A673 (cell line): ENCODE measurements around the gene PDE11A. TPM values are rescaled to one million over a fixed set of nuclear protein-coding genes. Genes with fewer than 3 reads are reported as not detected.

Experiments
- BruUV-seq: library from RNA; stranded (reverse); fragments of 400-500 nt; replicated peaks from 2 replicates; lab custom pipeline; 2021; lab: Mats Ljungman, UMichigan
- CTCF ChIA-PET: fragments of 300-600 bp; sonication (Branson Sonifier 250); formaldehyde crosslinking; loops from one replicate; lab custom pipeline; 2022; ENCODE audit warnings: antibody characterized with exemption; lab: Charles Lee
- POLR2A ChIA-PET: fragments of 300-600 bp; sonication (Branson Sonifier 250); formaldehyde crosslinking; loops from one replicate; lab custom pipeline; 2022; ENCODE audit warnings: antibody characterized with exemption; ENCODE audit not compliant: low non-redundant PET; lab: Charles Lee
- DNase-seq: peaks from one replicate; pipeline ENCODE4 v3.0.0-alpha.2; 2015; ENCODE audit warnings: low spot score
- H3K27ac ChIP-seq: fragments of 200-600 bp; sonication (generic); 2 replicates; pipeline ENCODE4 v1.5.1; 2016; ENCODE audit warnings: mixed run types, low read depth, mild to moderate bottlenecking, mixed read lengths, antibody characterized with exemption, low read length; ENCODE audit not compliant: poor library complexity, severe bottlenecking
- H3K27me3 ChIP-seq: fragments of 200-600 bp; sonication (generic); replicated peaks from 2 replicates; pipeline ENCODE4 v1.6.1; 2017; ENCODE audit warnings: mixed run types, low read depth, mild to moderate bottlenecking, mixed read lengths, antibody characterized with exemption, low read length; ENCODE audit not compliant: insufficient read depth, poor library complexity
- H3K36me3 ChIP-seq: fragments of 200-600 bp; sonication (generic); 2 replicates; pipeline ENCODE4 v1.6.1; 2016; ENCODE audit warnings: mixed run types, mild to moderate bottlenecking, mixed read lengths, antibody characterized with exemption, low read length; ENCODE audit not compliant: insufficient read depth, poor library complexity, severe bottlenecking
- H3K4me1 ChIP-seq: fragments of 200-600 bp; sonication (generic); 2 replicates; pipeline ENCODE4 v1.6.1; 2017; ENCODE audit warnings: mixed run types, mild to moderate bottlenecking, mixed read lengths, antibody characterized with exemption, low read length; ENCODE audit not compliant: insufficient read depth, poor library complexity, severe bottlenecking
- H3K4me3 ChIP-seq: fragments of 200-600 bp; sonication (generic); 2 replicates; pipeline ENCODE4 v1.5.1; 2016; ENCODE audit warnings: low read depth, mixed run types, mild to moderate bottlenecking, mixed read lengths, low read length; ENCODE audit not compliant: poor library complexity, severe bottlenecking
- H3K9me3 ChIP-seq: fragments of 200-600 bp; sonication (generic); 2 replicates; pipeline ENCODE4 v1.6.1; 2016; ENCODE audit warnings: mixed run types, low read depth, mild to moderate bottlenecking, mixed read lengths, antibody characterized with exemption, low read length; ENCODE audit not compliant: poor library complexity, severe bottlenecking
- EZH2 ChIP-seq: fragments of 200-600 bp; sonication (generic); IDR thresholded peaks from 2 replicates; pipeline ENCODE4 v1.6.1; 2017; ENCODE audit warnings: borderline replicate concordance, low read depth, mild to moderate bottlenecking, mixed read lengths, antibody characterized with exemption, low read length; ENCODE audit not compliant: poor library complexity, severe bottlenecking
- intact Hi-C: fragments of 100-400 bp; cut with micrococcal nuclease; formaldehyde crosslinking; loops from one replicate; pipeline ENCODE4 v1.10.0; 2022; ENCODE audit not compliant: unreplicated experiment
- total RNA-seq: library from RNA; stranded (reverse); gene quantifications from 2 replicates; pipeline ENCODE4 v1.2.3, GENCODE V29; 2021
- TF ChIP-seq, protein P1 (sequence below): fragments of 300-800, 200-600 bp; sonication (generic); conservative IDR thresholded peaks from 2 replicates; pipeline ENCODE4 v1.5.1; 2017; ENCODE audit warnings: low read depth, mild to moderate bottlenecking, antibody characterized with exemption, low read length, moderate library complexity, mixed read lengths

Gene PDE11A
- total RNA-seq, 1 experiment from 2014 or later: not detected

DNA sequence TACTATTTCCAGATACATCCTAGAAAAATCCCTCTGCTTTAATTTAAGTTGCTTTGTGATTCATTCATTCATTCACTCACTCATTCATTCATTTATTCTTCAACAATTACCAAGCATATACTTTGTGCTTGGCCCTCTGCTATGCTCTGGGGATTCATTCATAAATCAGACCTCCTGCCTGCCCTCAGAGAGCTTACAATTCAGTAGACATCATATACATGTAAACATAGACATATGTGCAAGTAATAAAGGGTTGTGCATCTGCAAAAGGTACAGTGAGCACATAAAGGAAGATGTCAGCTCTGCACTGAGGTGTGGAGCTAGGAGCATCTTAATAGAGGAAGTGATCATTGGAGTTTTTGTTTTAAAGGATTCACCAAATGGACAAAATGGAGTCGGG is 490.6 kb downstream of the PDE11A start:
- no peak for DNase-seq
- no peak for TF ChIP-seq EZH2
- TF ChIP-seq, protein P1, sequence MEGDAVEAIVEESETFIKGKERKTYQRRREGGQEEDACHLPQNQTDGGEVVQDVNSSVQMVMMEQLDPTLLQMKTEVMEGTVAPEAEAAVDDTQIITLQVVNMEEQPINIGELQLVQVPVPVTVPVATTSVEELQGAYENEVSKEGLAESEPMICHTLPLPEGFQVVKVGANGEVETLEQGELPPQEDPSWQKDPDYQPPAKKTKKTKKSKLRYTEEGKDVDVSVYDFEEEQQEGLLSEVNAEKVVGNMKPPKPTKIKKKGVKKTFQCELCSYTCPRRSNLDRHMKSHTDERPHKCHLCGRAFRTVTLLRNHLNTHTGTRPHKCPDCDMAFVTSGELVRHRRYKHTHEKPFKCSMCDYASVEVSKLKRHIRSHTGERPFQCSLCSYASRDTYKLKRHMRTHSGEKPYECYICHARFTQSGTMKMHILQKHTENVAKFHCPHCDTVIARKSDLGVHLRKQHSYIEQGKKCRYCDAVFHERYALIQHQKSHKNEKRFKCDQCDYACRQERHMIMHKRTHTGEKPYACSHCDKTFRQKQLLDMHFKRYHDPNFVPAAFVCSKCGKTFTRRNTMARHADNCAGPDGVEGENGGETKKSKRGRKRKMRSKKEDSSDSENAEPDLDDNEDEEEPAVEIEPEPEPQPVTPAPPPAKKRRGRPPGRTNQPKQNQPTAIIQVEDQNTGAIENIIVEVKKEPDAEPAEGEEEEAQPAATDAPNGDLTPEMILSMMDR: no peak
- CTCF ChIA-PET: no interaction called here

DNA sequence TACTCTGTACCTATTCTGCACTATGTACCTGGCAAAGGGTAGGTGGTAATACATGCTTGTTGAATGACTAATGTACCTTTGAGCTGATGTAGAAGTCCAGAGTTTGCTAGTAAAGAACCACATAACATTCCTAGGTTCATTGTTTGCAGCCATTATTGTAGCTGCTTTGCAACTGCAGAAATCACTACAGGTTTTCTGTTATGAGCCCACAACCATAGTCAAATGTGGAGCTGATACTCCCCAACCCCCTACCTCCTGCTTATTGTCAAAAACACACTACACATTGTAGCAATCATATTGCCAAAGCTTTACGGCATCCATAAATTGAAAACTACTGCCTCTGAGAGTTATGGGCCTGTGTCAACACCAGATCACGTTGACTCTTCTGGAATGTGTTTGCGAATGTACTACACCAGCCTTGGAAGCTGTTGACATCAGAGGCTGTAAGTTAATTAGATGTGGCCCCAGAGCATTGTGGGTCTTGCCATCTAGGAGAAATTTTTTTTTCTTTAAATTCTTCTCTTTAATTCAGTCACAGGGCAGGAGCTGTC is 493.0 kb downstream of the PDE11A start:
- BruUV-seq: no TSS peak
- no peak for TF ChIP-seq EZH2
- TF ChIP-seq, protein P1: no peak
- intact Hi-C loops: no loop called here
- POLR2A ChIA-PET: no interaction called here
- Histone ChIP-seq H3K36me3 (no peaks in the 10 kb centered on the region), H3K4me3 (no peak overlapping the region), H3K9me3 (no peaks in the 10 kb centered on the region), H3K4me1 (no peaks in the 10 kb centered on the region), H3K27ac (no peak overlapping the region), H3K27me3 (no peaks in the 10 kb centered on the region)
- DNase-seq: no peak
- CTCF ChIA-PET: no interaction called here

More for the DNA sequence above, 490.6 kb downstream of the PDE11A start:
- no peak overlapping the region for H3K27ac ChIP-seq
- H3K4me1 ChIP-seq: no peaks in the 10 kb centered on the region
- no peaks in the 10 kb centered on the region for H3K9me3 ChIP-seq
- no TSS peak for BruUV-seq
- H3K4me3 ChIP-seq: no peak overlapping the region
- H3K27me3 ChIP-seq: no peaks in the 10 kb centered on the region
- no peaks in the 10 kb centered on the region for H3K36me3 ChIP-seq
- POLR2A ChIA-PET: no interaction called here
- intact Hi-C loops: no loop called here

DNA sequence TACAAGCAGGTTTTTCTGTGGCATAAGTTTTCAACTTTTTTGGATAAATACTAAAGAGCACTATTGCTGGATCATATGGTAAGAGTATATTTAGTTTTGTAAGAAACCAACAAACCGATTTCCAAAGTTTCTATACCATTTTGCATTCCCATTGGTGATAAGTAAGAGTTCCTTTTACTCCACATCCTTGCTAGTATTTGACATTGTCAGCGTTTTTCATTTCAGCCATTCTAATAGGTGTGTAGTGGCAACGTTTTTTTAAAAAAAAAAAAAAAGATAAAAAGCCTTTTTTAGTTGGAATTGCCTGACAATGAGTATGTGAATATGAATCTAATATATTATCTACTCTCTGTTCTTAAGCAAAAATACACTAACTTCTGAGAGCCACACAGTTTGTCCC is 494.1 kb downstream of the PDE11A start:
- POLR2A ChIA-PET: no interaction called here
- Histone ChIP-seq H3K36me3 (no peaks in the 10 kb centered on the region), H3K27me3 (no peaks in the 10 kb centered on the region), H3K4me3 (no peak overlapping the region), H3K9me3 (no peaks in the 10 kb centered on the region), H3K27ac (no peak overlapping the region), H3K4me1 (no peaks in the 10 kb centered on the region)
- no TSS peak for BruUV-seq
- CTCF ChIA-PET: no interaction called here
- TF ChIP-seq EZH2: no peak
- TF ChIP-seq, protein P1: no peak
- no peak for DNase-seq
- intact Hi-C loops: no loop called here
